SK-N-SH (cell line): ENCODE data around the gene C2orf66.

Source experiments
- EP300 ChIP-seq, 2 experiments: IDR thresholded peaks; 2 replicates each; pipeline versions ENCODE4 v1.4.0 to v1.6.1; 2012; ENCODE audit warnings: borderline replicate concordance in 1 of 2, low read depth in 1 of 2, low read length in 1 of 2
- FOSL2 ChIP-seq: IDR thresholded peaks from 2 replicates; pipeline ENCODE4 v1.4.0; 2012; ENCODE audit warnings: low read depth, mild to moderate bottlenecking, moderate library complexity, borderline replicate concordance
- NFIC ChIP-seq: IDR thresholded peaks from 2 replicates; pipeline ENCODE4 v1.4.0; 2012; ENCODE audit warnings: borderline replicate concordance
- POLR2AphosphoS5 ChIP-seq: IDR thresholded peaks from 2 replicates; pipeline ENCODE4 v1.6.1; 2012; ENCODE audit warnings: low read depth, low read length
- RAD21 ChIP-seq: IDR thresholded peaks from 2 replicates; pipeline ENCODE4 v1.6.1; 2012; ENCODE audit warnings: mild to moderate bottlenecking, low read length
- RCOR1 ChIP-seq: fragments of 150-350 bp; IDR thresholded peaks from 2 replicates; pipeline ENCODE4 v1.6.1; 2017; ENCODE audit warnings: antibody characterized with exemption, low read length
- RFX5 ChIP-seq: IDR thresholded peaks from 2 replicates; pipeline ENCODE4 v1.6.1; 2012; ENCODE audit warnings: mild to moderate bottlenecking, improper control_type of control experiment, low read length
- RXRA ChIP-seq: IDR thresholded peaks from 2 replicates; pipeline ENCODE4 v1.4.0; 2012; ENCODE audit warnings: low read depth, mild to moderate bottlenecking, borderline replicate concordance
- SMC3 ChIP-seq: IDR thresholded peaks from 2 replicates; pipeline ENCODE4 v1.6.1; 2012; ENCODE audit warnings: low read depth, low read length, improper control_type of control experiment
- TAF1 ChIP-seq: IDR thresholded peaks from 2 replicates; pipeline ENCODE4 v1.6.1; 2012; ENCODE audit warnings: low read depth, mild to moderate bottlenecking, low read length, moderate library complexity, borderline replicate concordance
- YY1 ChIP-seq: IDR thresholded peaks from 2 replicates; pipeline ENCODE4 v1.4.0; 2012; ENCODE audit warnings: low read depth, mild to moderate bottlenecking
- TF ChIP-seq, protein P1 (sequence below): fragments of 200-600 bp; sonication (generic); IDR thresholded peaks from 2 replicates; pipeline ENCODE4 v1.6.1; 2017; ENCODE audit warnings: antibody characterized with exemption, mild to moderate bottlenecking, moderate library complexity
- TF ChIP-seq, protein P2 (sequence below): IDR thresholded peaks from 2 replicates; pipeline ENCODE4 v1.6.1; 2012; ENCODE audit warnings: mild to moderate bottlenecking, low read depth, low read length, moderate library complexity

DNA sequence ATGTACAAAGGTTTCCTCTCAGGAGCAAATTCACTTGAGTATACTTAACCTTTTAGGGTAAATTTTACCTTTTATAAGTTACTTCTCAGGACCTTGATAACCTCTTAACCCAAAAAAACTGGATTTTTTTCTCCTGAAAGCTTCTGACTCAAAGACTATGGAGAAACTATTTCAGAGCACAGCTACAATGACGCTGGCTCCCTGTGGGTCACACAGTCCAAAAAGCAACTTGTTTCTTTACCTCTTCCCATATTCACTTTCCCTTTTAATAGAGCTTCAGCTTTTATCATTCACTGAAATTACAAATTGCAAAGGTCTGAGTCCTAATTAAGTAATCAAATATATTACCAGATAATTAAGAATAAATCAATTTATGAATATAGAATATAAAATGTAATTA lies 42.1 kb downstream of the C2orf66 start:
- TF ChIP-seq RXRA, result no peak
- TF ChIP-seq, protein P1, sequence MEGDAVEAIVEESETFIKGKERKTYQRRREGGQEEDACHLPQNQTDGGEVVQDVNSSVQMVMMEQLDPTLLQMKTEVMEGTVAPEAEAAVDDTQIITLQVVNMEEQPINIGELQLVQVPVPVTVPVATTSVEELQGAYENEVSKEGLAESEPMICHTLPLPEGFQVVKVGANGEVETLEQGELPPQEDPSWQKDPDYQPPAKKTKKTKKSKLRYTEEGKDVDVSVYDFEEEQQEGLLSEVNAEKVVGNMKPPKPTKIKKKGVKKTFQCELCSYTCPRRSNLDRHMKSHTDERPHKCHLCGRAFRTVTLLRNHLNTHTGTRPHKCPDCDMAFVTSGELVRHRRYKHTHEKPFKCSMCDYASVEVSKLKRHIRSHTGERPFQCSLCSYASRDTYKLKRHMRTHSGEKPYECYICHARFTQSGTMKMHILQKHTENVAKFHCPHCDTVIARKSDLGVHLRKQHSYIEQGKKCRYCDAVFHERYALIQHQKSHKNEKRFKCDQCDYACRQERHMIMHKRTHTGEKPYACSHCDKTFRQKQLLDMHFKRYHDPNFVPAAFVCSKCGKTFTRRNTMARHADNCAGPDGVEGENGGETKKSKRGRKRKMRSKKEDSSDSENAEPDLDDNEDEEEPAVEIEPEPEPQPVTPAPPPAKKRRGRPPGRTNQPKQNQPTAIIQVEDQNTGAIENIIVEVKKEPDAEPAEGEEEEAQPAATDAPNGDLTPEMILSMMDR, result no peak
- no peak for TF ChIP-seq SMC3
- no peak for TF ChIP-seq RAD21
- TF ChIP-seq NFIC, result no peak
- TF ChIP-seq RCOR1, result no peak
- TF ChIP-seq, protein P2, sequence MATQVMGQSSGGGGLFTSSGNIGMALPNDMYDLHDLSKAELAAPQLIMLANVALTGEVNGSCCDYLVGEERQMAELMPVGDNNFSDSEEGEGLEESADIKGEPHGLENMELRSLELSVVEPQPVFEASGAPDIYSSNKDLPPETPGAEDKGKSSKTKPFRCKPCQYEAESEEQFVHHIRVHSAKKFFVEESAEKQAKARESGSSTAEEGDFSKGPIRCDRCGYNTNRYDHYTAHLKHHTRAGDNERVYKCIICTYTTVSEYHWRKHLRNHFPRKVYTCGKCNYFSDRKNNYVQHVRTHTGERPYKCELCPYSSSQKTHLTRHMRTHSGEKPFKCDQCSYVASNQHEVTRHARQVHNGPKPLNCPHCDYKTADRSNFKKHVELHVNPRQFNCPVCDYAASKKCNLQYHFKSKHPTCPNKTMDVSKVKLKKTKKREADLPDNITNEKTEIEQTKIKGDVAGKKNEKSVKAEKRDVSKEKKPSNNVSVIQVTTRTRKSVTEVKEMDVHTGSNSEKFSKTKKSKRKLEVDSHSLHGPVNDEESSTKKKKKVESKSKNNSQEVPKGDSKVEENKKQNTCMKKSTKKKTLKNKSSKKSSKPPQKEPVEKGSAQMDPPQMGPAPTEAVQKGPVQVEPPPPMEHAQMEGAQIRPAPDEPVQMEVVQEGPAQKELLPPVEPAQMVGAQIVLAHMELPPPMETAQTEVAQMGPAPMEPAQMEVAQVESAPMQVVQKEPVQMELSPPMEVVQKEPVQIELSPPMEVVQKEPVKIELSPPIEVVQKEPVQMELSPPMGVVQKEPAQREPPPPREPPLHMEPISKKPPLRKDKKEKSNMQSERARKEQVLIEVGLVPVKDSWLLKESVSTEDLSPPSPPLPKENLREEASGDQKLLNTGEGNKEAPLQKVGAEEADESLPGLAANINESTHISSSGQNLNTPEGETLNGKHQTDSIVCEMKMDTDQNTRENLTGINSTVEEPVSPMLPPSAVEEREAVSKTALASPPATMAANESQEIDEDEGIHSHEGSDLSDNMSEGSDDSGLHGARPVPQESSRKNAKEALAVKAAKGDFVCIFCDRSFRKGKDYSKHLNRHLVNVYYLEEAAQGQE, result no peak
- TF ChIP-seq FOSL2, result no peak
- no peak for TF ChIP-seq RFX5
- no peak for TF ChIP-seq EP300 (IDR thresholded peaks at IDR 0.05; ENCODE audit: borderline replicate concordance in 1 of 2, low read depth in 1 of 2, low read length in 1 of 2)
- TF ChIP-seq POLR2AphosphoS5, result no peak
- no peak for TF ChIP-seq TAF1
- TF ChIP-seq YY1, result no peak
